ENCODE measurements around the gene DCLK2. TPM values are rescaled to one million over a fixed set of nuclear protein-coding genes. Genes with fewer than 3 reads are reported as not detected.

DCLK2 gene
- total and polyA plus RNA-seq, 2 of the 13 experiments (the other 11 are each of a cell fraction or from before 2014, with no cell fraction given), result not detected

GRCh38 chr4:150264595-150265161, 186.4 kb downstream of the DCLK2 start (continued):
- 0 out of 2 replicates have a peak, but pooled peaks have one; percentile 25 for TF ChIP-seq FOXJ3 (CRISPR knock-in tag; IDR thresholded peaks at IDR 0.05; ENCODE audit: borderline replicate concordance)
- no peak for TF ChIP-seq MLLT10 (CRISPR knock-in tag; IDR thresholded peaks at IDR 0.05)
- TF ChIP-seq ZNF430 (CRISPR knock-in tag; IDR thresholded peaks at IDR 0.05), result no peak
- TF ChIP-seq ZNF101 (CRISPR knock-in tag; IDR thresholded peaks at IDR 0.05; ENCODE audit: borderline replicate concordance, low read depth), result no peak
- no peak for TF ChIP-seq SMARCE1 (IDR thresholded peaks at IDR 0.05; ENCODE audit: borderline replicate concordance)
- TF ChIP-seq NCOR1 (IDR thresholded peaks at IDR 0.05; ENCODE audit: borderline replicate concordance, low read length), result peak; percentile 95
- 0 out of 2 replicates have a peak, but pooled peaks have one; percentile 35 for TF ChIP-seq ZBTB10 (CRISPR knock-in tag; IDR thresholded peaks at IDR 0.05; ENCODE audit: borderline replicate concordance)
- no peak for TF ChIP-seq ZNF280D (CRISPR knock-in tag; IDR thresholded peaks at IDR 0.05)
- no peak for TF ChIP-seq HOXA5 (CRISPR knock-in tag; IDR thresholded peaks at IDR 0.05)
- no peak for TF ChIP-seq MTF2 (CRISPR knock-in tag; IDR thresholded peaks at IDR 0.05; ENCODE audit: borderline replicate concordance)
- no peak for TF ChIP-seq ZKSCAN5 (CRISPR knock-in tag; IDR thresholded peaks at IDR 0.05)
- peak; percentile 32; the same call in 1 of the 2 replicates for TF ChIP-seq KDM6A (CRISPR knock-in tag; IDR thresholded peaks at IDR 0.05; ENCODE audit: low read depth)
- no peak for TF ChIP-seq ETV6 (CRISPR knock-in tag; conservative IDR thresholded peaks at IDR 0.05)
- TF ChIP-seq PHF5A (CRISPR knock-in tag; IDR thresholded peaks at IDR 0.05; ENCODE audit: low read depth, unreplicated experiment), result peak; percentile 26
- TF ChIP-seq ZNF317 (CRISPR knock-in tag; IDR thresholded peaks at IDR 0.05), result no peak
- peak; percentile 79 for TF ChIP-seq PAXIP1 (CRISPR knock-in tag; conservative IDR thresholded peaks at IDR 0.05)
- TF ChIP-seq CREB1 (IDR thresholded peaks at IDR 0.05), result no peak
- TF ChIP-seq CREB1 (CRISPR knock-in tag; IDR thresholded peaks at IDR 0.05), result peak; percentile 28; the same call in 1 of the 2 replicates
- peak; percentile 70 for TF ChIP-seq HNF4A (CRISPR knock-in tag; IDR thresholded peaks at IDR 0.05)
- no peak for TF ChIP-seq ZNF138 (CRISPR knock-in tag; IDR thresholded peaks at IDR 0.05; ENCODE audit: low read depth)
- TF ChIP-seq SOX13 (IDR thresholded peaks at IDR 0.05), result no peak
- TF ChIP-seq SOX13 (CRISPR knock-in tag; conservative IDR thresholded peaks at IDR 0.05 in 1 of 2, IDR thresholded peaks at IDR 0.05 in 1 of 2), result peak in 1 of 2 experiments; percentile 74; a peak in 2 of 4 replicates
- peak; percentile 44; the same call in 1 of the 2 replicates for TF ChIP-seq GATAD2A (CRISPR knock-in tag; IDR thresholded peaks at IDR 0.05)
